ENCODE measurements around the gene MAPT.
A peak's percentile ranks its signal among the peaks of the same experiment; 100 is the strongest.
"Not testable (repeated sequence)": the region's sequence is repeated elsewhere in the genome, so short reads cannot be mapped to it uniquely, and the experiment has no call there.

MAPT gene

GRCh38 chr17:45948881-45949624 lies 54.7 kb downstream of the MAPT start:
- Histone ChIP-seq H3K9ac (ENCODE audit: low read length) (peak overlapping the region; percentile 18), H3K4me1 (ENCODE audit: control insufficient read depth, low read depth, low read length) (peaks cover 8% of the 10 kb centered on the region), H3K36me3 (ENCODE audit: control insufficient read depth, low read depth, low read length) (no peaks in the 10 kb centered on the region), H3K27ac (ENCODE audit: low read length) (no peak overlapping the region), H3K27me3 (ENCODE audit: control insufficient read depth, insufficient read depth, low read length) (peaks cover 10% of the 10 kb centered on the region), H3K4me3 (ENCODE audit: low read length) (peak overlapping the region; percentile 37), H3K9me3 (ENCODE audit: control insufficient read depth, low read depth, low read length) (no peaks in the 10 kb centered on the region)

GRCh38 chr17:45949755-45950320 lies 55.5 kb downstream of the MAPT start:
- Histone ChIP-seq H3K9ac (ENCODE audit: low read length) (no peak overlapping the region), H3K4me1 (ENCODE audit: control insufficient read depth, low read depth, low read length) (peaks cover 8% of the 10 kb centered on the region), H3K4me3 (ENCODE audit: low read length) (no peak overlapping the region), H3K9me3 (ENCODE audit: control insufficient read depth, low read depth, low read length) (no peaks in the 10 kb centered on the region), H3K27me3 (ENCODE audit: control insufficient read depth, insufficient read depth, low read length) (peaks cover 10% of the 10 kb centered on the region), H3K36me3 (ENCODE audit: control insufficient read depth, low read depth, low read length) (no peaks in the 10 kb centered on the region), H3K27ac (ENCODE audit: low read length) (no peak overlapping the region)

- H3K9ac ChIP-seq (ENCODE audit: low read length) = no peak overlapping the region
- H3K27ac ChIP-seq (ENCODE audit: low read length) = no peak overlapping the region
- H3K36me3 ChIP-seq (ENCODE audit: control insufficient read depth, low read depth, low read length) = no peaks in the 10 kb centered on the region
- peaks cover 8% of the 10 kb centered on the region for H3K4me1 ChIP-seq (ENCODE audit: control insufficient read depth, low read depth, low read length)
- H3K27me3 ChIP-seq (ENCODE audit: control insufficient read depth, insufficient read depth, low read length) = peaks cover 10% of the 10 kb centered on the region
- no peaks in the 10 kb centered on the region for H3K9me3 ChIP-seq (ENCODE audit: control insufficient read depth, low read depth, low read length)
- no peak overlapping the region for H3K4me3 ChIP-seq (ENCODE audit: low read length)
Measured at GRCh38 chr17:45950888-45951287, 56.5 kb downstream of the MAPT start.

GRCh38 chr17:45951403-45951802 lies 57.0 kb downstream of the MAPT start:
- no peak overlapping the region for H3K27ac ChIP-seq (ENCODE audit: low read length)
- H3K4me3 ChIP-seq (ENCODE audit: low read length) = no peak overlapping the region
- H3K9ac ChIP-seq (ENCODE audit: low read length) = no peak overlapping the region

GRCh38 chr17:45951941-45952340 lies 57.6 kb downstream of the MAPT start:
- H3K4me1 ChIP-seq (ENCODE audit: control insufficient read depth, low read depth, low read length) = peaks cover 8% of the 10 kb centered on the region
- peaks cover 10% of the 10 kb centered on the region for H3K27me3 ChIP-seq (ENCODE audit: control insufficient read depth, insufficient read depth, low read length)
- H3K27ac ChIP-seq (ENCODE audit: low read length) = no peak overlapping the region
- H3K9me3 ChIP-seq (ENCODE audit: control insufficient read depth, low read depth, low read length) = no peaks in the 10 kb centered on the region
- H3K9ac ChIP-seq (ENCODE audit: low read length) = no peak overlapping the region
- H3K36me3 ChIP-seq (ENCODE audit: control insufficient read depth, low read depth, low read length) = no peaks in the 10 kb centered on the region
- H3K4me3 ChIP-seq (ENCODE audit: low read length) = no peak overlapping the region

More at GRCh38 chr17:45951403-45951802, 57.0 kb downstream of the MAPT start:
- no peaks in the 10 kb centered on the region for H3K36me3 ChIP-seq (ENCODE audit: control insufficient read depth, low read depth, low read length)
- H3K4me1 ChIP-seq (ENCODE audit: control insufficient read depth, low read depth, low read length) = peaks cover 8% of the 10 kb centered on the region
- no peaks in the 10 kb centered on the region for H3K9me3 ChIP-seq (ENCODE audit: control insufficient read depth, low read depth, low read length)
- peaks cover 10% of the 10 kb centered on the region for H3K27me3 ChIP-seq (ENCODE audit: control insufficient read depth, insufficient read depth, low read length)

DNA sequence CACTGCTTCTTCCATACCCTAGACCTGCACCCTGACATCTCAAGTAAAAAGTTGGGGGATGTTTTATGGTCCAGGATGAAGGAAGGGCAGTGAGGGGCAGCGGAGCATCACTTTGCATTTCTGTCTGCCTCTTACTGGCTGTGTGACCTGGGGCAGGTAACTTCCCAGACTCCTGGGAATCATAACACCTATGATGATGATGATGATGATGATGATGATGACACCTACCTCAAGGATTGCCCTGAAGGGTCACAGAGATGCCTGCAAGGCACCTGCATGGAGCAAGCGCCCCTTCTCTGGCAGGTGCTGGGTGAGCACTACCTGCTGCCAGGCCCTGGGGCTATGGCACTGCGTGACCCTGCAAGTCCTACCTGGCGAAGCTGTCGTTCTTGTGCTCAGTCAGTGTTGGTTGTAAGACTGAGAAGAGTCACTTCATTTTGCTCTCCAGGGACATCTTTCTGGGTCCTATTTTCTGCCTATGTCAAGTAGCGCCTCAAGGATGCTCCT lies 58.5 kb downstream of the MAPT start:
- Histone ChIP-seq H3K36me3 (ENCODE audit: control insufficient read depth, low read depth, low read length) (no peaks in the 10 kb centered on the region), H3K27ac (ENCODE audit: low read length) (no peak overlapping the region), H3K9ac (ENCODE audit: low read length) (no peak overlapping the region), H3K4me1 (ENCODE audit: control insufficient read depth, low read depth, low read length) (peaks cover 8% of the 10 kb centered on the region), H3K27me3 (ENCODE audit: control insufficient read depth, insufficient read depth, low read length) (peaks cover 10% of the 10 kb centered on the region), H3K4me3 (ENCODE audit: low read length) (no peak overlapping the region), H3K9me3 (ENCODE audit: control insufficient read depth, low read depth, low read length) (no peaks in the 10 kb centered on the region)

DNA sequence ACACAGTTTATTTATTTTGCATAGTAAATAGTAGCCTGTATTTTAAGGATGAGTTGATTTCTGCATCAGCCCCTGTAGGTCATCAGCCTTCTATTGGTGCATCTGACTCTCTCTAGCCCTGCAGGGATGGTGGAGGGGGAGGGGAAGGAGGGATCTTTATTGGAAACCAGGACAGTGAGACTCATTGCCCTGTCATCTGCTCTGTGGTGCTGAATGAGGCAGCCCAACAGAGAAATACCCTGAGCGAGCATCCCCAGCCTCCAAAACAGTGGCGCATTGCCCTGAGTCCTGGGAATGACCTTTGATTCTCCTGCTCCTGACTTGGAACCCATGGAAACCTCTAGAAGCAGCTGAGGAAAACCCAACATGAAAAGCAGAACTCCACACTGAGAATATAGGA lies 59.2 kb downstream of the MAPT start:
- Histone ChIP-seq H3K9ac (ENCODE audit: low read length) (no peak overlapping the region), H3K4me3 (ENCODE audit: low read length) (no peak overlapping the region), H3K9me3 (ENCODE audit: control insufficient read depth, low read depth, low read length) (no peaks in the 10 kb centered on the region), H3K27ac (ENCODE audit: low read length) (no peak overlapping the region), H3K27me3 (ENCODE audit: control insufficient read depth, insufficient read depth, low read length) (peaks cover 10% of the 10 kb centered on the region), H3K36me3 (ENCODE audit: control insufficient read depth, low read depth, low read length) (no peaks in the 10 kb centered on the region), H3K4me1 (ENCODE audit: control insufficient read depth, low read depth, low read length) (peaks cover 7% of the 10 kb centered on the region)

DNA sequence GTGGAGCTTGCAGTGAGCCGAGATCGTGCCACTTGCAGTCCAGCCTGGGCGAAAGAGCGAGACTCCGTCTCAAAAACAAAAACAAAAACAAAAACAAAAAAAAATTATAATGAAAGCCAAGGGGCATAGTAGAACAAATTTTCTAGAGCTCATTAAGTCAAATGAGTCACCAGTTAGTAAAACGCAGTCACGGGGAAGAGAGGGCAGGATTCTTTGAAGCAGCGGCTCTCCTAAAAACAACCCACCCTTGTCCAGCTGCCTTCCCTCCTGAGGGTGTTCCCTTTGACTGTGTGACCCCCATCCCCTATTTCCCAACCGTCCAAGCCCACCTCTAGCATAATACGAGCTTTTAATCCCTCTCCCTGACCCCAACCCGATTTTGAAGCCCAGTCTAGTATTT lies 60.6 kb downstream of the MAPT start:
- Histone ChIP-seq H3K9ac (ENCODE audit: low read length) (no peak overlapping the region), H3K4me3 (ENCODE audit: low read length) (no peak overlapping the region)

DNA sequence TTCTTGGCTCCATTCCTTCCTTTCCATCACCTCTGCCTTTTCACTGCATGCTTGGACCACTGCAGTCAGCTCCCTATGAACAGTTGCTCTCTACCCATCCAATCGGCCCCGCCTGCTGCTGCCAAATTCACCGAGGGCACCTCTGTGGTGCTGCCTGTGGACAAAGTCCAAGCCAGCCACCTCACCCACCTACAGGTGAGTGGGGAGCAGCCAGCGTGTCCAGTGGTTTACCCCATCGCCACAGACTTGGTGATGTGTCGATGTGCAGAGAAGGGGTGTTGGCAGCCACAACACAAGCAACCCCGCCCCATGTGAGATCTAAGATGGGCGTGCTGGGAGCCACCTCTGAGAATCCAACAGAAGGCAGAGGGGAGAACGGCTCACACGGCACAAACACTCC lies 61.0 kb downstream of the MAPT start:
- H3K4me3 ChIP-seq (ENCODE audit: low read length) = no peak overlapping the region
- no peak overlapping the region for H3K9ac ChIP-seq (ENCODE audit: low read length)
- H3K27ac ChIP-seq (ENCODE audit: low read length) = no peak overlapping the region
- H3K4me1 ChIP-seq (ENCODE audit: control insufficient read depth, low read depth, low read length) = peaks cover 3% of the 10 kb centered on the region
- H3K9me3 ChIP-seq (ENCODE audit: control insufficient read depth, low read depth, low read length) = no peaks in the 10 kb centered on the region
- H3K27me3 ChIP-seq (ENCODE audit: control insufficient read depth, insufficient read depth, low read length) = no peaks in the 10 kb centered on the region
- no peaks in the 10 kb centered on the region for H3K36me3 ChIP-seq (ENCODE audit: control insufficient read depth, low read depth, low read length)

More for the DNA sequence above, 60.6 kb downstream of the MAPT start:
- Histone ChIP-seq H3K9me3 (ENCODE audit: control insufficient read depth, low read depth, low read length) (no peaks in the 10 kb centered on the region), H3K27ac (ENCODE audit: low read length) (no peak overlapping the region), H3K27me3 (ENCODE audit: control insufficient read depth, insufficient read depth, low read length) (peaks cover 2% of the 10 kb centered on the region), H3K4me1 (ENCODE audit: control insufficient read depth, low read depth, low read length) (peaks cover 3% of the 10 kb centered on the region), H3K36me3 (ENCODE audit: control insufficient read depth, low read depth, low read length) (no peaks in the 10 kb centered on the region)

DNA sequence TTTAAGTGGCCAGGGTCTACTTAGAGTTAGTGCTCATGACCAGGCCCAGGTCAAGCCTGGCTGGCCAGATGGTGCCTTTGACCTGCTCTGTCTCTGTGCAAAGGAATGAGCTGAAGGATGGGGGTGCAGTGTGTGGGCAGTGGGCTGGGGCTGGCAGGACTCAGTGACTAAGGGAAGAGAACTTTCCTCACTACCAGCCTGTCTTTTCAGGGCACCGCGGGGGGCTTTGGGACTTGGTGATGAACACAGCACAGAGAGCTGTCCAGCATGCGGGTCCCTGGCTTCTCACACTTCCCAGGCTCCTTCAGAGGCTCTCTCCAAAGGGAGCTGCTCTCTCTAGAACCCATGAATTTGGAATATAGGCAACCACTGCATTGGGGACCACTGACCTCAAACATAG lies 61.7 kb downstream of the MAPT start:
- Histone ChIP-seq H3K27ac (ENCODE audit: low read length) (no peak overlapping the region), H3K27me3 (ENCODE audit: control insufficient read depth, insufficient read depth, low read length) (no peaks in the 10 kb centered on the region)

DNA sequence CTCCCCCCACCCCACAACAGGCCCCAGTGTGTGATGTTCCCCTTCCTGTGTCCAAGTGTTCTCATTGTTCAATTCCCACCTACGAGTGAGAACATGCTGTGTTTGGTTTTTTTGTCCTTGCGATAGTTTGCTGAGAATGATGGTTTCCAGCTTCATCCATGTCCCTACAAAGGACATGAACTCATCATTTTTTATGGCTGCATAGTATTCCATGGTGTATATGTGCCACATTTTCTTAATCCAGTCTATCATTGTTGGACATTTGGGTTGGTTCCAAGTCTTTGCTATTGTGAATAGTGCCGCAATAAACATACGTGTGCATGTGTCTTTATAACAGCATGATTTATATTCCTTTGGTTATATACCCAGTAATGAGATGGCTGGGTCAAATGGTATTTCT lies 62.4 kb downstream of the MAPT start:
- not testable (repeated sequence) for H3K9ac ChIP-seq (ENCODE audit: low read length); H3K9me3 ChIP-seq (ENCODE audit: control insufficient read depth, low read depth, low read length); H3K27ac ChIP-seq (ENCODE audit: low read length); H3K4me3 ChIP-seq (ENCODE audit: low read length); H3K4me1 ChIP-seq (ENCODE audit: control insufficient read depth, low read depth, low read length); H3K27me3 ChIP-seq (ENCODE audit: control insufficient read depth, insufficient read depth, low read length); H3K36me3 ChIP-seq (ENCODE audit: control insufficient read depth, low read depth, low read length)

More for the DNA sequence above, 61.7 kb downstream of the MAPT start:
- Histone ChIP-seq H3K4me1 (ENCODE audit: control insufficient read depth, low read depth, low read length) (peaks cover 3% of the 10 kb centered on the region), H3K4me3 (ENCODE audit: low read length) (no peak overlapping the region), H3K9ac (ENCODE audit: low read length) (no peak overlapping the region), H3K9me3 (ENCODE audit: control insufficient read depth, low read depth, low read length) (no peaks in the 10 kb centered on the region), H3K36me3 (ENCODE audit: control insufficient read depth, low read depth, low read length) (no peaks in the 10 kb centered on the region)

DNA sequence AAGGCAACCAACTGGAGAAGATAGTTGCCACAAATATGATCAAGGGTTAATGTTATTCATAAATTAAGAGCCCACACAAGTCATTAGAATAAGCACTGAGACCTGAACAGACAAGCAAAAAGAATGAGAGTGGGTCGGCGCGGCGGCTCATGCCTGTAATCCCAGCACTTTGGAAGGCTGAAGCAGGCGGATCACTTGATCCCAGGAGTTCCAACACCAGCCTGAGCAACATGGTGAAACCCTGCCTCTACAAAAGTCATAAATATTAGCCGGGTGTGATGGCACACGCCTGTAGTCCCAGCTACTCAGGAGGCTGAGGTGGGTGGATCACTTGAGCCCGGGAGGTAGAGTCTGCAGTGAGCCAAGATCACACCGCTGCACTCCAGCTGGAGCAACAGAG lies 64.0 kb downstream of the MAPT start:
- Histone ChIP-seq H3K27ac (ENCODE audit: low read length) (no peak overlapping the region), H3K9me3 (ENCODE audit: control insufficient read depth, low read depth, low read length) (no peaks in the 10 kb centered on the region), H3K9ac (ENCODE audit: low read length) (no peak overlapping the region), H3K4me3 (ENCODE audit: low read length) (no peak overlapping the region), H3K4me1 (ENCODE audit: control insufficient read depth, low read depth, low read length) (no peaks in the 10 kb centered on the region), H3K36me3 (ENCODE audit: control insufficient read depth, low read depth, low read length) (no peaks in the 10 kb centered on the region), H3K27me3 (ENCODE audit: control insufficient read depth, insufficient read depth, low read length) (no peaks in the 10 kb centered on the region)
